ENCODE results near the gene CNTN5.
"Not testable (repeated sequence)": the region's sequence is repeated elsewhere in the genome, so short reads cannot be mapped to it uniquely, and the experiment has no call there.

Gene CNTN5

DNA sequence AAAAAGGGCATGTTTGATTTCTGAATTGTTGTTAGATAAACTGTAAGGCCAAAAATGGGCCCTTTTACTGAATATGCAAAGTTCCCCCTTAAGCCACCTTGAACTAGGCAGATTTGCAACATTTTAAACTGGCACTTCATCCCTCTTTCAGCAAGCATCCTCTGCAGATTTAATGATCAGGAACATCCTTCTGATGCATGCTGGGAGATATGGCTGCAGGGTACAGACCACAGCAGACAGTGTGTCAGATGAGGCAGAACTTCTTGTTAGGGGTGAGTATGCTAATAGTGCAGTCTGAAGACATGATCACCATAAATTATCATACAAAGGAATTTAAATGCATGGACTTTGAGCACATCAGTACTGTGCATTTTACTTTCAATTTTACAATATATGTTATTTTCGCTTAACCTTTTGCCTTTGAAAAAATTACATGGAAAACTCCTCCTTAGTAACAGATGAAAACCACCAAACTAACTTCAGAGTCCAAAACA, 1203.8 kb downstream of the CNTN5 start:
- Mint-ChIP-seq H3K27ac (no peak overlapping the region), H3K9me3 (no peaks in the 10 kb centered on the region), H3K27me3 (ENCODE audit: low read depth) (peaks cover 3% of the 10 kb centered on the region), H3K4me1 (peaks cover 18% of the 10 kb centered on the region), H3K36me3 (ENCODE audit: low read depth) (no peaks in the 10 kb centered on the region), H3K4me3 (no peak overlapping the region)
- TF ChIP-seq CTCF (IDR thresholded peaks at IDR 0.05; ENCODE audit: unreplicated experiment in 3 of 3), result no peak

DNA sequence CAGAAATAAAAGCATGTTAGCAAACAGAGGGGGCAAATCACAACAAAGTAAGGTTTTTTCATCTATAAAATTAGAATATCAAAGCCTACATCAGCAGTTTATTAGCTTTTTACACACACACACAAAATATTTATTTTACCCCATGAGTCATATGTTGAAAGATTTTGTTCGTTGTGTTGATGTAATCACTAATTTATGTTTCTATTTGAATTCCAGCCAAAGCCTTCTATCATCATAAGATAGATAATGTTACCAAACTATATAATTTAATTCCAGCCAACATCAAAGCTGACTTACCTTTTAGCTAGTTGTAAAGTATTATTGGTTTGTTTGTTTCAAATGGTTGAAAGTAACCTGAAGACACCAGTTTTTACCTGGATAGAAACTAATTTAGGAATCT, 1208.3 kb downstream of the CNTN5 start:
- H3K27ac Mint-ChIP-seq, result no peak overlapping the region

GRCh38 chr11:100232006-100232405, 1211.3 kb downstream of the CNTN5 start:
- no peaks in the 10 kb centered on the region for H3K4me1 Mint-ChIP-seq
- peaks cover 16% of the 10 kb centered on the region for H3K9me3 Mint-ChIP-seq
- peaks cover 3% of the 10 kb centered on the region for H3K36me3 Mint-ChIP-seq (ENCODE audit: low read depth)
- no peak for TF ChIP-seq CTCF (IDR thresholded peaks at IDR 0.05; ENCODE audit: unreplicated experiment in 3 of 3)
- H3K27ac Mint-ChIP-seq, result peak overlapping the region in 2 of 3 experiments; percentile 25 to 73
- peaks cover 3% of the 10 kb centered on the region for H3K27me3 Mint-ChIP-seq (ENCODE audit: low read depth)
- no peak overlapping the region for H3K4me3 Mint-ChIP-seq

More for the DNA sequence above, 1208.3 kb downstream of the CNTN5 start:
- no peak overlapping the region for H3K4me3 Mint-ChIP-seq
- peaks cover 4% of the 10 kb centered on the region for H3K4me1 Mint-ChIP-seq
- no peak for TF ChIP-seq CTCF (IDR thresholded peaks at IDR 0.05; ENCODE audit: unreplicated experiment in 3 of 3)
- peaks cover 6% of the 10 kb centered on the region for H3K9me3 Mint-ChIP-seq
- peaks cover 3% of the 10 kb centered on the region for H3K36me3 Mint-ChIP-seq (ENCODE audit: low read depth)
- H3K27me3 Mint-ChIP-seq (ENCODE audit: low read depth), result peaks cover 3% of the 10 kb centered on the region

DNA sequence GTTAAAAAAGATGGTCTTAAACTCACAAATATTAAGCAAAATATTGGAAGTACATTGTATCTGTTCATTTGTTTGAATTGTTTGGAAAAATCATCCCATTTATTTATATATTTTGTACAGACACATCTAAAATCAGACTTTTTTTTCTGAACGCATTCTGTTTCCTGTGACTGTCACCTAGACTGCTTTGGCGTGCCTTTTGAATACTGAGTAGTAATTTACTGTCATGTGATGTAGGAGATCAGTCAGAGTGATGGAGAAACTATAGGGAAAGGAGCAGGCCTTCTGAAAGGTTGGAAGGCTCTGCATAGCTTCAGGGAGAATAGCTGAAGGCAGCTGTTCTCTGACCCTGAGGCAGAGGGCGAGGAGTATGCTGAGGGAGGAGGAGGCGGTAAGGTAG, 1214.3 kb downstream of the CNTN5 start:
- no peak overlapping the region for H3K4me3 Mint-ChIP-seq
- H3K27me3 Mint-ChIP-seq (ENCODE audit: low read depth), result no peaks in the 10 kb centered on the region
- H3K27ac Mint-ChIP-seq, result no peak overlapping the region
- no peaks in the 10 kb centered on the region for H3K4me1 Mint-ChIP-seq
- peaks cover 3% of the 10 kb centered on the region for H3K36me3 Mint-ChIP-seq (ENCODE audit: low read depth)
- H3K9me3 Mint-ChIP-seq, result peaks cover 16% of the 10 kb centered on the region
- TF ChIP-seq CTCF (IDR thresholded peaks at IDR 0.05; ENCODE audit: unreplicated experiment in 3 of 3), result no peak

DNA sequence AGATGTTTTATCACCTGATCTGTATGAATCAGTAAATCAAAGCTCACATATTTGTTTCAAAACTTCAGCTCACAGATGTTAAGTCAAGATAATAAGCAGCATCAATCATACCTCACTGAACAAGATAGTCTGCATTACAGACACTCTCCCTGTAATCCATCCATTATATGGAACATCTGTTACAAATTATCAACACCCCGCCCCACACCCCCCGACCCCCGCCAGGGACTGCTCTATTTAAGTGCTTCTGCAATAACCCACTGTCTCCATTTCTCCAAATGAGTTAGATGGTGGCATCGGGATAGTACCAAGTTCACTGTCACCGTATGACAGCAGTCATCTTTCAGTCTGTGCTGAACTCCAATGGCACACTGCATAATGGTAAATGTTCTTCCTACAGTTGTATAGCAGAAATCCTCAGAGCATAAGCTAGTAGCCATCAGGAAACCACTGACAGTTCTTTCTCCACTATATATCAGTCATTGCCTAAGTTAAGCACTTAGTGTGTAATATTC, 1219.3 kb downstream of the CNTN5 start:
- peaks cover 7% of the 10 kb centered on the region for H3K9me3 Mint-ChIP-seq
- H3K27me3 Mint-ChIP-seq (ENCODE audit: low read depth), result no peaks in the 10 kb centered on the region
- no peak overlapping the region for H3K27ac Mint-ChIP-seq
- no peak for TF ChIP-seq CTCF (IDR thresholded peaks at IDR 0.05; ENCODE audit: unreplicated experiment in 3 of 3)
- H3K36me3 Mint-ChIP-seq (ENCODE audit: low read depth), result peaks cover 3% of the 10 kb centered on the region
- no peaks in the 10 kb centered on the region for H3K4me1 Mint-ChIP-seq
- no peak overlapping the region for H3K4me3 Mint-ChIP-seq

DNA sequence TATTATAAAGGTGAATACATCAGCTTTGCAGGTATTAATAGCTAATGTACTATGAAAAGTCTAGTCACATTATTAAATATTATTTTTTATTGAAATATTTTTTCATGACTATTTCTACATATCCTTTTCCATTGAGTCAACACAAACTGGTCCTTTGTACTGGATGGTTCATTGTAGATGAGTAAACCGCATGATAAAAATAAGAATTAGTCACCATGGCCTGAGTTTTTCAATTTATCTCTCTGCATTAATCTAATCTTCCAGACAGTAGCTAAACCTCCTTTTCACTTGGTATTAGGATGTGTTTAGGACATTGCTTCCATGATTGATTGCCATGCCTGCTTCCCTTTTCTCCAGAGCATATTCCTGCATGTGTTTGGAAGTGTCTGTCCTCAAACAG, 1227.0 kb downstream of the CNTN5 start:
- no peak for TF ChIP-seq CTCF (IDR thresholded peaks at IDR 0.05; ENCODE audit: unreplicated experiment in 3 of 3)
- H3K36me3 Mint-ChIP-seq (ENCODE audit: low read depth), result peaks cover 3% of the 10 kb centered on the region
- no peak overlapping the region for H3K27ac Mint-ChIP-seq
- H3K4me1 Mint-ChIP-seq, result no peaks in the 10 kb centered on the region
- H3K9me3 Mint-ChIP-seq, result no peaks in the 10 kb centered on the region
- H3K27me3 Mint-ChIP-seq (ENCODE audit: low read depth), result no peaks in the 10 kb centered on the region
- H3K4me3 Mint-ChIP-seq, result no peak overlapping the region

- H3K4me3 Mint-ChIP-seq, result not testable (repeated sequence)
Measured at GRCh38 chr11:100257238-100257803, 1236.6 kb downstream of the CNTN5 start.

More at GRCh38 chr11:100257238-100257803, 1236.6 kb downstream of the CNTN5 start:
- not testable (repeated sequence) for H3K36me3 Mint-ChIP-seq (ENCODE audit: low read depth); H3K4me1 Mint-ChIP-seq; H3K27me3 Mint-ChIP-seq (ENCODE audit: low read depth); H3K27ac Mint-ChIP-seq
- H3K9me3 Mint-ChIP-seq, result peaks cover 14% of the 10 kb centered on the region
